IPS-18a (cell line): Measurements from ENCODE around the gene COPB2.

Source experiments
- H3K27ac ChIP-seq: one replicate; pipeline ENCODE4 v1.5.1; 2013; ENCODE audit warnings: low read length
- H3K27me3 ChIP-seq: one replicate; pipeline ENCODE4 v1.6.1; 2013; ENCODE audit warnings: mild to moderate bottlenecking, low read length; ENCODE audit not compliant: control insufficient read depth, insufficient read depth
- H3K36me3 ChIP-seq: one replicate; pipeline ENCODE4 v1.6.1; 2013; ENCODE audit warnings: low read depth, low read length; ENCODE audit not compliant: control insufficient read depth
- H3K4me1 ChIP-seq: one replicate; pipeline ENCODE4 v1.6.1; 2013; ENCODE audit warnings: low read depth, low read length; ENCODE audit not compliant: control insufficient read depth
- H3K4me3 ChIP-seq: one replicate; pipeline ENCODE4 v1.5.1; 2013; ENCODE audit warnings: low read length
- H3K9ac ChIP-seq: one replicate; pipeline ENCODE4 v1.6.1; 2013; ENCODE audit warnings: mild to moderate bottlenecking, low read length, moderate library complexity
- H3K9me3 ChIP-seq: one replicate; pipeline ENCODE4 v1.6.1; 2013; ENCODE audit warnings: low read depth, low read length; ENCODE audit not compliant: control insufficient read depth

Gene COPB2

DNA sequence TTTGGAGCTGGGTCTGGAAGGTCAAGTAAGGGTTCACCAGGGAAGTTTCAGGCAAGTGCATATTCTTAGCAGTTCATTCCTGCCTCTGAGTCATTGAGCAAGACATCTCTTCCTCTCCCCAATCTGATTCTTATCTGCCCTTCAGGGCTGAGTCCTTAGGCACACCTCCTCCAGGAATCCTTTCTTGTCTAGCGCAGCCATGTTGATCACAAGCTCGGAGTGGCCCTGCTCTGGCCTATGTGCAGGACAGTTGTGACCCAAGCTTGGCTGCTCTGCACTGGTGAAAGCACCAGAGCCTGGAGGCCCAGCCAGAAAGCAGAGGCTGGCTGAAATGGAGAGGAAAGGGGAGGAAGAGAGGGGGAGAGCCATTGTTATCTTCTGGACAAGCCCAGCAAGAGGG lies 76.5 kb downstream of the COPB2 start:
- Histone ChIP-seq H3K4me1 (peaks cover 3% of the 10 kb centered on the region), H3K4me3 (no peak overlapping the region), H3K27me3 (no peaks in the 10 kb centered on the region), H3K9me3 (no peaks in the 10 kb centered on the region), H3K27ac (no peak overlapping the region), H3K36me3 (no peaks in the 10 kb centered on the region), H3K9ac (no peak overlapping the region)

GRCh38 chr3:139312416-139312815 lies 77.0 kb downstream of the COPB2 start:
- Histone ChIP-seq H3K9me3 (no peaks in the 10 kb centered on the region), H3K9ac (no peak overlapping the region), H3K4me1 (peaks cover 3% of the 10 kb centered on the region), H3K36me3 (no peaks in the 10 kb centered on the region), H3K27ac (no peak overlapping the region), H3K27me3 (no peaks in the 10 kb centered on the region), H3K4me3 (no peak overlapping the region)

GRCh38 chr3:139311557-139311956 lies 77.9 kb downstream of the COPB2 start:
- H3K36me3 ChIP-seq = no peaks in the 10 kb centered on the region
- H3K27ac ChIP-seq = no peak overlapping the region
- H3K4me3 ChIP-seq = no peak overlapping the region
- H3K9me3 ChIP-seq = no peaks in the 10 kb centered on the region
- no peak overlapping the region for H3K9ac ChIP-seq
- peaks cover 5% of the 10 kb centered on the region for H3K4me1 ChIP-seq
- no peaks in the 10 kb centered on the region for H3K27me3 ChIP-seq

DNA sequence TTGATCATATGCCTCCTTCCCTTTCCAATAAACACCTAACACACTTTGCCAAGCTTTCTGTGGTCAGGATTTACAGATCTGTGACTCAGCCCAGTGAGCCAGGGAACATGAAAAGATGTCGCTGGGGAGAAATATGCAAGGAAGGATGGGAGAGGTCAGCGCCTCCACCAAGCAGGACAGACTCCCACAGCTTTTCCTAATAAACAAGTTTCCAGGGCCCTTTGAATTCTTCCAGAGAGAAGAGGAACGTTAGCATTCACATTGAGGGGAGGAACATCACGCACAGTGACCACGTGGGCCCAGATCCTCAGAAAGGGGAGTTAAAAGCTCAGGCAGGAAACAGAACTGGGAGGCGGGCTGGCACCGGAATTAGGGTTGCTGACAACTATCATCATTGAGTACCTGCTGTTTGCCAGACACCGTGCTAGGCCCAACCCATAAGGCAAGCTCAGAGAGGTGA lies 78.9 kb downstream of the COPB2 start:
- H3K27me3 ChIP-seq = no peaks in the 10 kb centered on the region
- no peak overlapping the region for H3K4me3 ChIP-seq
- H3K9me3 ChIP-seq = no peaks in the 10 kb centered on the region
- no peak overlapping the region for H3K27ac ChIP-seq
- H3K9ac ChIP-seq = no peak overlapping the region
- H3K36me3 ChIP-seq = no peaks in the 10 kb centered on the region
- peaks cover 6% of the 10 kb centered on the region for H3K4me1 ChIP-seq

DNA sequence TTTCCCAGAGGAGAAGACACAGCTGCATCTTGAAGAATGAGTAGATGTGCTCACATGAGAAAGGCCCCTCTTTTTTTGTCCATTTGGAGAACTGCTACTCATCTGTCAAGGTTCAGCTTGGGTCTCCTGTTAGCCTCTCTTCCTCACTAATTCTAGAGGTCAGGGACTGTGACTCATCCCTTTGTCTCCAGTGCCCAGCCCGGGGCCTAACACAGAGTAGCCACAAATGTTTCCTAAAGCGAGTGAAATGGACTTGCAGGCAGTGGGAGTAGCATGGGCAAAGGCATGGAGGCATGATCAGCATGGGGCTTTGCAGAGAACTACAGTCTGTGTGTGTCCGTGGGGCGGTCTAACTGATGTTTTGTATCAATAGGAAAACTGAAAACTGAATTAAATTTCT lies 79.6 kb downstream of the COPB2 start:
- no peak overlapping the region for H3K4me3 ChIP-seq
- H3K27ac ChIP-seq = no peak overlapping the region

DNA sequence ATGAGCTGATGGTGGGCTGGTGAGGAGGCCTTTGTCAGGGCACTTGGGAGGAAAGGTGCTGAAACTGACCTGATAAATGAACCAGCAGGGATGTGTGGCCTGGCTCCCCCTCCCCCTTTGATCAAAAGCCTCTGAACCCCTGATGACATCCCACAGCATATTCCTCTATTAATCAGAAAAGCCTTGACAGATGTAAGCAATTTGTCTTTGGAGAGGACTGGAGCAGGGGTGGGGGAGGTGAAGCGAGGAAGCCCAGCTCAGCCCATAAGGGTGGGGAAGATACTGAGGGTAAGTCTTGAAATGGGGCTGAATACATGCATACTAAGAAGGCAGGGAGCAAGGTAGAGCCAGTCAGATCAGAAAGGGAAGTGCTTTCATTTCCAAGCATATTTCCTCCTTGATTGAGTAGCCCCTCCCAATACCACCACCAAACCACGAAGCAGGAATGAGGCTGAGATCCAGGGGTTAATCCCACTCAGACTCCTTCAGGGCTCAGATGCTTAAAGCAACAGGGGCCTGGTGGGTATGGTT lies 80.3 kb downstream of the COPB2 start:
- H3K4me3 ChIP-seq = no peak overlapping the region
- H3K9ac ChIP-seq = no peak overlapping the region
- peaks cover 3% of the 10 kb centered on the region for H3K4me1 ChIP-seq

More for the DNA sequence above, 79.6 kb downstream of the COPB2 start:
- Histone ChIP-seq H3K36me3 (no peaks in the 10 kb centered on the region), H3K27me3 (no peaks in the 10 kb centered on the region), H3K9ac (no peak overlapping the region), H3K9me3 (no peaks in the 10 kb centered on the region), H3K4me1 (peaks cover 6% of the 10 kb centered on the region)

DNA sequence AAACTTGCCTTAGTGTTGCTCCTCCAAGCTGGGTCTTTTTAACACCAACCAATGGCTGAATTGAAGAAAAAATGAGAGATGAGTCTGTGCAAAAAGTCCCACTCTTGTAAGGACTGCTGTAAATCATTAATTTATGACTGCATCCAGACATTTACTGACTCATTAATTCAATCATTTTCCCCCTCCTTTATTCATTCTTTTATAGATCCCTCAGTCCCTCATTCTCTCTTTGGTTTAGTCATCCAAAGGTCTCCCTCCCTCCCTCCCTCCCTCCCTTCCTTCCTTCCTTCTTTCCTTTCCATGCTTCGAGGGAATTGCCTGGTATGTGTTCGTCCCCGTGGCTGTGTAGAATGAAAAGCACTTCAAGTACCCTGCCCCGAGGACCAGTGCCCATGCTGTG lies 80.9 kb downstream of the COPB2 start:
- Histone ChIP-seq H3K4me1 (peaks cover 3% of the 10 kb centered on the region), H3K9ac (no peak overlapping the region), H3K27ac (no peak overlapping the region)

More for the DNA sequence above, 80.3 kb downstream of the COPB2 start:
- H3K9me3 ChIP-seq = no peaks in the 10 kb centered on the region
- no peaks in the 10 kb centered on the region for H3K36me3 ChIP-seq
- no peak overlapping the region for H3K27ac ChIP-seq
- no peaks in the 10 kb centered on the region for H3K27me3 ChIP-seq

GRCh38 chr3:139307601-139308555 lies 81.6 kb downstream of the COPB2 start:
- peaks cover 3% of the 10 kb centered on the region for H3K4me1 ChIP-seq
- H3K27me3 ChIP-seq = no peaks in the 10 kb centered on the region
- no peak overlapping the region for H3K4me3 ChIP-seq
- no peak overlapping the region for H3K9ac ChIP-seq
- no peak overlapping the region for H3K27ac ChIP-seq
- H3K36me3 ChIP-seq = no peaks in the 10 kb centered on the region
- H3K9me3 ChIP-seq = no peaks in the 10 kb centered on the region

More for the DNA sequence above, 80.9 kb downstream of the COPB2 start:
- no peak overlapping the region for H3K4me3 ChIP-seq
- H3K27me3 ChIP-seq = no peaks in the 10 kb centered on the region
- no peaks in the 10 kb centered on the region for H3K36me3 ChIP-seq
- no peaks in the 10 kb centered on the region for H3K9me3 ChIP-seq
